ENCODE results near the gene HEMK1. TPM values are rescaled to one million over a fixed set of nuclear protein-coding genes. Genes with fewer than 3 reads are reported as not detected.

HEMK1 gene
- total RNA-seq, 1 experiment from 2014 or later, result 12.5 TPM

DNA sequence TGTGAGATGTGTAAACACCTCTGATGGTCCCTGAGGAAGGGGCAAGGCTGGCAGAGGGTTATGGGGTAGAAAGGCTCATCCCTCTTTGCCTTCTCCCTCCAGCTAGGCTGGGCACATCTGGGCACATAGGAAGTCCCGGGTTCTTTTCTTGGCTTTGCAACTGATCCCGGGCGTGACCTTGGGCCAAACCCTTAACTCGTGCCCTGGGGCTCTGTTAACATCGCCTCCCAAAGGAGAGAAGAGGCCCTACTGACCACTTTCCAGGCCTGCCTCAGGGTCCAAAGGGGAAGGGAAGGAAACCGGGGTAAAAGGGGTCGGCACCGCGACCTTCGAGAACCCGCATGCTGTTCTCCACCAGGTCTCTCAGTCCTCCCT is 2.3 kb upstream of the HEMK1 start:
- no peak overlapping the region for H4K5ac ChIP-seq (ENCODE audit: insufficient read length, low read depth, low read length)
- peaks cover 7 to 18% of the 10 kb centered on the region in 2 experiments for H3K4me1 Mint-ChIP-seq
- no peak overlapping the region for H4K91ac ChIP-seq (ENCODE audit: insufficient read length, low read depth, low read length)
- H3K23me2 ChIP-seq (ENCODE audit: insufficient read length, low read depth, low read length, poor library complexity, severe bottlenecking), result peaks cover 10% of the 10 kb centered on the region
- peaks cover 0 to 10% (median 1%) of the 10 kb centered on the region in 3 experiments; a peak in 3 of 7 replicates for H3K36me3 Mint-ChIP-seq (ENCODE audit: insufficient read depth in 1 of 3, low read depth in 3 of 3)
- H3K27ac ChIP-seq (ENCODE audit: insufficient read length, low read depth, low read length), result no peak overlapping the region
- peak overlapping the region; percentile 79 for H3K4me2 ChIP-seq (ENCODE audit: insufficient read depth, insufficient read length, low read length)
- peaks cover 13% of the 10 kb centered on the region for H3K27me3 Mint-ChIP-seq (ENCODE audit: low read depth)
- no peak overlapping the region for H2AFZ ChIP-seq (ENCODE audit: low read length)
- H3K4ac ChIP-seq (ENCODE audit: low read depth, low read length), result no peak overlapping the region
- H3T11ph ChIP-seq (ENCODE audit: low read length), result no peak overlapping the region
- no peak overlapping the region for H3K27ac Mint-ChIP-seq
- H4K8ac ChIP-seq (replicated peaks; ENCODE audit: insufficient read length, low read depth, low read length), result no peak overlapping the region
- peaks cover 3% of the 10 kb centered on the region; the same call in 1 of the 2 replicates for H3K27me3 ChIP-seq (ENCODE audit: insufficient read depth, low read length)
- H3K9me3 ChIP-seq (ENCODE audit: control insufficient read depth, low read depth, low read length), result no peaks in the 10 kb centered on the region
- no peak overlapping the region for H3K23ac ChIP-seq (ENCODE audit: insufficient read length, low read depth, low read length)
- H2BK120ac ChIP-seq (ENCODE audit: low read depth, low read length, poor library complexity, severe bottlenecking), result no peak overlapping the region
- no peak overlapping the region for H2BK5ac ChIP-seq (ENCODE audit: insufficient read length, low read length)
- peak overlapping the region; percentile 68 to 81 for H3K4me3 Mint-ChIP-seq
- WGBS (ENCODE audit: extremely low coverage, insufficient read length, low lambda C conversion rate), result no CpG with 5 or more reads among the region's 11 CpGs
- no peaks in the 10 kb centered on the region; the same call in 1 of the 2 replicates for H3K4me1 ChIP-seq (ENCODE audit: insufficient read depth, low read length)
- no peak overlapping the region for H2BK20ac ChIP-seq (ENCODE audit: low read depth, low read length, poor library complexity, severe bottlenecking)
- DNase-seq, result no peak
- no peaks in the 10 kb centered on the region for H3K79me2 ChIP-seq (ENCODE audit: insufficient read depth, low read length)
- H3K18ac ChIP-seq (ENCODE audit: insufficient read length, low read depth, low read length), result no peak overlapping the region
- no peaks in the 10 kb centered on the region for H4K20me1 ChIP-seq (ENCODE audit: control insufficient read depth, insufficient read depth, insufficient read length)
- no peaks in the 10 kb centered on the region for H3K9me3 Mint-ChIP-seq
- TF ChIP-seq, protein P1, sequence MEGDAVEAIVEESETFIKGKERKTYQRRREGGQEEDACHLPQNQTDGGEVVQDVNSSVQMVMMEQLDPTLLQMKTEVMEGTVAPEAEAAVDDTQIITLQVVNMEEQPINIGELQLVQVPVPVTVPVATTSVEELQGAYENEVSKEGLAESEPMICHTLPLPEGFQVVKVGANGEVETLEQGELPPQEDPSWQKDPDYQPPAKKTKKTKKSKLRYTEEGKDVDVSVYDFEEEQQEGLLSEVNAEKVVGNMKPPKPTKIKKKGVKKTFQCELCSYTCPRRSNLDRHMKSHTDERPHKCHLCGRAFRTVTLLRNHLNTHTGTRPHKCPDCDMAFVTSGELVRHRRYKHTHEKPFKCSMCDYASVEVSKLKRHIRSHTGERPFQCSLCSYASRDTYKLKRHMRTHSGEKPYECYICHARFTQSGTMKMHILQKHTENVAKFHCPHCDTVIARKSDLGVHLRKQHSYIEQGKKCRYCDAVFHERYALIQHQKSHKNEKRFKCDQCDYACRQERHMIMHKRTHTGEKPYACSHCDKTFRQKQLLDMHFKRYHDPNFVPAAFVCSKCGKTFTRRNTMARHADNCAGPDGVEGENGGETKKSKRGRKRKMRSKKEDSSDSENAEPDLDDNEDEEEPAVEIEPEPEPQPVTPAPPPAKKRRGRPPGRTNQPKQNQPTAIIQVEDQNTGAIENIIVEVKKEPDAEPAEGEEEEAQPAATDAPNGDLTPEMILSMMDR (conservative IDR thresholded peaks at IDR 0.05), result no peak
- no peak overlapping the region for H3K56ac ChIP-seq (ENCODE audit: insufficient read length, low read depth, low read length)
- H2BK12ac ChIP-seq (ENCODE audit: insufficient read length, low read depth, low read length), result no peak overlapping the region
- no peaks in the 10 kb centered on the region for H3K79me1 ChIP-seq (ENCODE audit: insufficient read depth, low read depth, low read length, poor library complexity, severe bottlenecking)
- no peak overlapping the region for H2AK5ac ChIP-seq (ENCODE audit: insufficient read length, low read length)
- H3K9ac ChIP-seq (ENCODE audit: extremely low read depth, insufficient read length, low read length), result peak overlapping the region; percentile 6
- H2BK15ac ChIP-seq (ENCODE audit: low read depth, low read length), result no peak overlapping the region
- no peak overlapping the region for H3K14ac ChIP-seq (ENCODE audit: insufficient read depth, low read length)

All from H9 (cell line).